Naive thymus-derived CD4-positive, alpha-beta T cell (primary cell): ENCODE data around the gene RUNX2. TPM values are rescaled to one million over a fixed set of nuclear protein-coding genes. Genes with fewer than 3 reads are reported as not detected.
"Not testable (repeated sequence)": the region's sequence is repeated elsewhere in the genome, so short reads cannot be mapped to it uniquely, and the experiment has no call there.

ENCODE experiments used
- ATAC-seq: fragments of 150-1000 bp; cut with Tn5 transposase; 2 replicates; pipeline ENCODE4 v1.10.0; 2021; ENCODE audit warnings: mild to moderate bottlenecking, moderate library complexity
- CTCF ChIA-PET: fragments of 350-600 bp; sonication (Branson Sonifier 250); formaldehyde crosslinking; loops from one replicate; lab custom pipeline; 2021; ENCODE audit warnings: antibody characterized with exemption; lab: Charles Lee
- POLR2A ChIA-PET: fragments of 350-600 bp; sonication (Branson Sonifier 250); formaldehyde crosslinking; loops from one replicate; lab custom pipeline; 2021; ENCODE audit warnings: antibody characterized with exemption, inconsistent platforms; lab: Charles Lee
- DNase-seq, 9 donors: peaks; one replicate each; pipeline versions ENCODE4 v3.0.0 to v3.0.0-alpha.2; 2020 to 2022; ENCODE audit warnings: mixed read lengths in 1 of 9
- H3K27ac ChIP-seq: one replicate; pipeline ENCODE4 v1.7.0; 2013; ENCODE audit warnings: mild to moderate bottlenecking, low read depth, low read length, moderate library complexity
- H3K27me3 ChIP-seq, 2 donors: one replicate each; pipeline ENCODE4 v1.7.0; 2013; ENCODE audit warnings: low read length in 2 of 2, mild to moderate bottlenecking in 2 of 2, moderate library complexity in 2 of 2; ENCODE audit not compliant: control insufficient read depth in 2 of 2, insufficient read depth in 2 of 2
- H3K36me3 ChIP-seq, 3 experiments: 1 replicate in 2 of 3; 2 replicates in 1 of 3; pipeline ENCODE4 v1.7.0; 2013; ENCODE audit warnings: low read length in 3 of 3, mild to moderate bottlenecking in 3 of 3, moderate library complexity in 1 of 3; ENCODE audit not compliant: insufficient read depth in 3 of 3, control insufficient read depth in 2 of 3
- H3K4me1 ChIP-seq, 2 donors: one replicate each; pipeline ENCODE4 v1.7.0; 2013; ENCODE audit warnings: low read length in 2 of 2, mild to moderate bottlenecking in 2 of 2, moderate library complexity in 1 of 2; ENCODE audit not compliant: control insufficient read depth in 2 of 2, insufficient read depth in 2 of 2
- H3K4me3 ChIP-seq: 2 replicates; pipeline ENCODE4 v1.7.0; 2013; ENCODE audit warnings: mild to moderate bottlenecking, low read length
- H3K9me3 ChIP-seq, 3 experiments: 1 replicate in 2 of 3; 2 replicates in 1 of 3; pipeline ENCODE4 v1.7.0; 2013; ENCODE audit warnings: low read length in 3 of 3; ENCODE audit not compliant: control insufficient read depth in 2 of 3
- H3K27ac Mint-ChIP-seq, 9 donors: one replicate each; pipeline ENCODE4 v1.8.0; 2020 to 2022; ENCODE audit warnings: mixed read lengths in 9 of 9, mild to moderate bottlenecking in 8 of 9, moderate library complexity in 5 of 9, inconsistent platforms in 2 of 9
- H3K27me3 Mint-ChIP-seq, 5 donors: one replicate each; pipeline ENCODE4 v1.8.0; 2021 to 2022; ENCODE audit warnings: mixed read lengths in 5 of 5, mild to moderate bottlenecking in 1 of 5
- H3K36me3 Mint-ChIP-seq, 5 donors: one replicate each; pipeline ENCODE4 v1.8.0; 2020 to 2022; ENCODE audit warnings: mixed read lengths in 5 of 5, mild to moderate bottlenecking in 3 of 5, inconsistent platforms in 1 of 5
- H3K4me1 Mint-ChIP-seq, 7 donors: one replicate each; pipeline ENCODE4 v1.8.0; 2020 to 2022; ENCODE audit warnings: mixed read lengths in 7 of 7, mild to moderate bottlenecking in 3 of 7, inconsistent platforms in 1 of 7
- H3K4me3 Mint-ChIP-seq, 10 donors: one replicate each; pipeline ENCODE4 v1.8.0; 2020 to 2022; ENCODE audit warnings: mild to moderate bottlenecking in 10 of 10, mixed read lengths in 10 of 10, moderate library complexity in 6 of 10, inconsistent platforms in 2 of 10
- H3K9me3 Mint-ChIP-seq, 11 donors: one replicate each; pipeline ENCODE4 v1.8.0; 2020 to 2022; ENCODE audit warnings: mixed read lengths in 11 of 11, mild to moderate bottlenecking in 4 of 11, inconsistent platforms in 1 of 11, moderate library complexity in 1 of 11
- intact Hi-C, 2 donors: fragments of 100-400 bp; cut with micrococcal nuclease; formaldehyde crosslinking; loops; one replicate each; pipeline ENCODE4 v1.15.1; 2023
- polyA plus RNA-seq, 2 donors: library from polyadenylated mRNA; unstranded; fragments of 300-500 nt; fragmentation: Illumina TruSeq; gene quantifications; one replicate each; pipeline ENCODE4 v1.2.3, GENCODE V29; 2021
- total RNA-seq, 6 experiments: library from RNA in 5 of 6; stranded (reverse) in 5 of 6; gene quantifications; 1 replicate in 5 of 6; 2 replicates in 1 of 6; pipeline ENCODE4 v1.2.3 and lab custom pipeline; 2021 to 2026

RUNX2 gene
- total and polyA plus RNA-seq, 7 experiments from 2014 or later, result 2.3 to 17.9 (median 13.9) TPM

- Mint-ChIP-seq H3K9me3 (no peaks in the 10 kb centered on the region), H3K4me3 (no peak overlapping the region), H3K36me3 (peaks cover under 1 to 6% (median 3%) of the 10 kb centered on the region in 5 donors), H3K4me1 (peaks cover 0 to 20% (median 7%) of the 10 kb centered on the region in 7 donors), H3K27ac (no peak overlapping the region), H3K27me3 (no peaks in the 10 kb centered on the region)
- CTCF ChIA-PET, result no interaction called here
- Histone ChIP-seq H3K36me3 (no peaks in the 10 kb centered on the region), H3K4me1 (peaks cover 6 to 9% of the 10 kb centered on the region in 2 donors), H3K27me3 (no peaks in the 10 kb centered on the region), H3K9me3 (no peaks in the 10 kb centered on the region), H3K27ac (no peak overlapping the region), H3K4me3 (no peak overlapping the region)
- DNase-seq (no peak), ATAC-seq (no peak)
- intact Hi-C loops, result no loop called here
- POLR2A ChIA-PET, result interaction anchor here (0.7 kb wide), 1 partner anchor 10 kb away, joined by 3 read pairs; no protein-coding TSS in a partner anchor
Measured at GRCh38 chr6:45462190-45463134, 134.3 kb downstream of the RUNX2 start.

DNA sequence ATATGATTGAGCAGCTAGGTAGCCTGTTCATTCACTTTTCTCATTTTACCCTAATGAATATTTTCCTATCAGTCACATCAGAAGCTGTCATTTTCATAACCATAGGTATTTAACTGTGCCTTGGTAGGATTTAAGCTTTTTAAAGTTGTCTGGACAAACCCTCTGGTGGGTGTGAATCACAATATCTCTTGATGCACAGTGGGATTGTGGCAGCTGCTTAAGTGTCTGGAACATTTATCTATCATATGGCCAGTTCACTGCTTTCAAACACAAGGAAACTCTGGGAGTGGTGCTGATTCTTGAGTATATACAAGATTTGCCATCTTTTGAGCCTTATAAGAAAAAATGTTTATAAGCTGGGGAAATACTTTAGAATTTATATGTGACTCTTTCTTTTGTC is 136.6 kb downstream of the RUNX2 start:
- Mint-ChIP-seq H3K4me1 (peaks cover 0 to 26% (median 13%) of the 10 kb centered on the region in 7 donors), H3K27ac (no peak overlapping the region), H3K27me3 (no peaks in the 10 kb centered on the region), H3K9me3 (no peaks in the 10 kb centered on the region), H3K4me3 (no peak overlapping the region), H3K36me3 (peaks cover 5 to 15% (median 8%) of the 10 kb centered on the region in 5 donors)
- ATAC-seq, result no peak
- DNase-seq, result no peak
- H3K27ac ChIP-seq, result no peak overlapping the region
- peaks cover 6 to 9% of the 10 kb centered on the region in 2 donors for H3K4me1 ChIP-seq
- H3K4me3 ChIP-seq, result no peak overlapping the region
- CTCF ChIA-PET, result interaction anchor here (0.6 kb wide), 1 partner anchor 67 kb away, joined by 6 read pairs; no protein-coding TSS in a partner anchor
- no peaks in the 10 kb centered on the region for H3K36me3 ChIP-seq
- no peaks in the 10 kb centered on the region for H3K27me3 ChIP-seq
- intact Hi-C loops, result no loop called here
- POLR2A ChIA-PET, result no interaction called here
- H3K9me3 ChIP-seq, result no peaks in the 10 kb centered on the region

DNA sequence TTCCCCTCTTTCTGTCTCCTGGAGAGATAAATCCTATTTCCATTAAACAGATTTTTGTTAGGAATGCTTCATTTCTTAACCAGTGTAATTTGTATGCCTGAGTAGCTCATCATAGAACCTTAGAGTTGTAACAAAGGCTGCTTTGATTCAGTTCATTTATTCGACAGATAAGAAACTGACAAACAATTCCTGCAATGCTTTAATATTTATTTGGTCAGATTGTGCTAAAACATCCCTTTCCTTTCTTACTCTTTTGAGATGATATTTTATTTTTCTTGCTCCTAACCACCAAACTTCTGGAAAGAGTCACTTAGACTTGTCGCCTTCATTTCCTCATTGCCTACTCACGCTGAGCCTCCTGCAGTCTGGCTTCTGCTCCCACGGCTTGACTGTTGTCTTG is 138.6 kb downstream of the RUNX2 start:
- intact Hi-C loops, result no loop called here
- H3K4me3 Mint-ChIP-seq, result no peak overlapping the region
- no peak for ATAC-seq

DNA sequence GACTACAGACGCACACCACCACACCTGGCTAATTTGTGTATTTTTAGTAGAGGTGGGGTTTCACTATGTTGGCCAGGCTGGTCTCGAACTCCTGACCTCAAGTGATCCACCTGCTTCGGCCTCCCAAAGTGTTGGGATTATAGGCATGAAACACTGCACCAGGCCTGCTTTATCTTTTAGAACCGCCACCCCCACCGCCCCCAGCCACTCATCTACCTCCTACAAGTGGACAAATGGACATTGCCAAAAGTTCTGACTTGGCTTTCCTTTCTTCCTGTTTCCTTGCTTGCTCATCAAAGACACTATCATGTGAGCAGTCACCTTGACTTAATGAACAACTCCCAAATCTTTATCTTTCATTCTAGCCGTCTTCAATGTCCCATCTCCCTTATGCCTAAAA is 139.3 kb downstream of the RUNX2 start:
- H3K4me1 ChIP-seq, H3K4me3 Mint-ChIP-seq, H3K9me3 Mint-ChIP-seq, ATAC-seq, H3K27me3 Mint-ChIP-seq, H3K27ac Mint-ChIP-seq, DNase-seq, H3K9me3 ChIP-seq, intact Hi-C loops, H3K27me3 ChIP-seq, CTCF ChIA-PET, H3K36me3 ChIP-seq, H3K4me3 ChIP-seq, H3K27ac ChIP-seq: not testable (repeated sequence)
- Mint-ChIP-seq H3K36me3 (peaks cover 5 to 17% (median 8%) of the 10 kb centered on the region in 5 donors), H3K4me1 (peaks cover 0 to 23% (median 12%) of the 10 kb centered on the region in 7 donors)
- POLR2A ChIA-PET, result interaction anchor here (1.7 kb wide), 1 partner anchor 29 kb away, joined by 5 read pairs; no protein-coding TSS in a partner anchor

More for the DNA sequence above, 138.6 kb downstream of the RUNX2 start:
- Histone ChIP-seq H3K4me1 (peaks cover 0 to 9% of the 10 kb centered on the region in 2 donors), H3K27me3 (no peaks in the 10 kb centered on the region), H3K36me3 (no peaks in the 10 kb centered on the region), H3K4me3 (no peak overlapping the region), H3K9me3 (no peaks in the 10 kb centered on the region), H3K27ac (no peak overlapping the region)
- H3K4me1 Mint-ChIP-seq, result peaks cover 0 to 29% (median 13%) of the 10 kb centered on the region in 7 donors
- no peaks in the 10 kb centered on the region for H3K9me3 Mint-ChIP-seq
- CTCF ChIA-PET, result no interaction called here
- no peaks in the 10 kb centered on the region for H3K27me3 Mint-ChIP-seq
- POLR2A ChIA-PET, result no interaction called here
- peaks cover 5 to 17% (median 8%) of the 10 kb centered on the region in 5 donors for H3K36me3 Mint-ChIP-seq
- no peak for DNase-seq
- H3K27ac Mint-ChIP-seq, result no peak overlapping the region

DNA sequence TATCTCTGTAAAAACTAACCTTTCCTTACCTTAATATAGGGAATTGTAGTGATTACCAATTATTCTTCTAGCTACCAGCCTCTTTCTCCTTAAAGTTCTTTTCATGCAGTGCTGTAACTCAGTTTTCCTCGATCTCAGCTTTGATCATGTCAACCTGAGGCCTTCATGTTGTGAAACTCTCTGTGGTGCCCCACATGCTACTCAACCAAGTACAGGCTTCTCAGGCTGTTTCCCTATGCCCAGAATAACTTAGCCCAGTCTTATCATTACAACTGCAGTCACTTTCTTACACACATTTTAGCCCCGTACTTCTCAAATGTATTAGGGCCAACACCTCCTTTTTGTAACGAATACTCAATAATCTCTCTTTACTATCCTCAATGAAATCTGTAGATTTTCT is 139.7 kb downstream of the RUNX2 start:
- H3K9me3 Mint-ChIP-seq, result no peaks in the 10 kb centered on the region
- ATAC-seq (no peak), DNase-seq (no peak)
- Histone ChIP-seq H3K9me3 (no peaks in the 10 kb centered on the region), H3K36me3 (no peaks in the 10 kb centered on the region), H3K4me1 (no peaks in the 10 kb centered on the region), H3K27ac (no peak overlapping the region), H3K27me3 (no peaks in the 10 kb centered on the region), H3K4me3 (no peak overlapping the region)
- ChIA-PET POLR2A (interaction anchor here (1.7 kb wide), 1 partner anchor 29 kb away, joined by 5 read pairs; no protein-coding TSS in a partner anchor), CTCF (no interaction called here)
- peaks cover 5 to 16% (median 8%) of the 10 kb centered on the region in 5 donors for H3K36me3 Mint-ChIP-seq
- intact Hi-C loops, result no loop called here
- H3K4me3 Mint-ChIP-seq, result no peak overlapping the region
- no peak overlapping the region for H3K27ac Mint-ChIP-seq
- no peaks in the 10 kb centered on the region for H3K27me3 Mint-ChIP-seq
- H3K4me1 Mint-ChIP-seq, result peaks cover 0 to 22% (median 11%) of the 10 kb centered on the region in 7 donors

- Mint-ChIP-seq H3K36me3 (peaks cover 5 to 18% (median 8%) of the 10 kb centered on the region in 5 donors), H3K4me1 (peaks cover 0 to 23% (median 9%) of the 10 kb centered on the region in 7 donors), H3K27me3 (no peaks in the 10 kb centered on the region), H3K9me3 (no peaks in the 10 kb centered on the region), H3K4me3 (no peak overlapping the region), H3K27ac (peak overlapping the region in 1 of 9 donors; percentile 28)
- Histone ChIP-seq H3K9me3 (no peaks in the 10 kb centered on the region), H3K27me3 (no peaks in the 10 kb centered on the region), H3K4me3 (no peak overlapping the region), H3K36me3 (no peaks in the 10 kb centered on the region), H3K27ac (no peak overlapping the region), H3K4me1 (no peaks in the 10 kb centered on the region)
- intact Hi-C loops, result no loop called here
- ATAC-seq (no peak), DNase-seq (no peak)
- ChIA-PET POLR2A (interaction anchor here (0.6 kb wide), 1 partner anchor 8 kb away, joined by 5 read pairs; no protein-coding TSS in a partner anchor), CTCF (interaction anchor here (0.5 kb wide), 1 partner anchor 12 kb away, joined by 3 read pairs; no protein-coding TSS in a partner anchor)
Measured at GRCh38 chr6:45469663-45470062, 141.5 kb downstream of the RUNX2 start.
